Hepatocyte (in vitro differentiated cells): ENCODE results near the gene SCARF1. TPM values are rescaled to one million over a fixed set of nuclear protein-coding genes. Genes with fewer than 3 reads are reported as not detected.
A peak's percentile ranks its signal among the peaks of the same experiment; 100 is the strongest.

ENCODE experiments used
- DNase-seq: peaks from one replicate; pipeline ENCODE4 v3.0.0-alpha.2; 2016; ENCODE audit warnings: low spot score
- H2AFZ ChIP-seq: fragments of 200-600 bp; sonication (generic); 2 replicates; pipeline ENCODE4 v1.6.0; 2016; ENCODE audit warnings: antibody characterized with exemption, mild to moderate bottlenecking
- H3K27ac ChIP-seq: fragments of 200-600 bp; sonication (generic); 2 replicates; pipeline ENCODE4 v1.5.1; 2016; ENCODE audit warnings: mild to moderate bottlenecking
- H3K27me3 ChIP-seq: fragments of 200-600 bp; sonication (generic); 2 replicates; pipeline ENCODE4 v1.6.1; 2016
- H3K36me3 ChIP-seq: fragments of 200-600 bp; sonication (generic); replicated peaks from 2 replicates; pipeline ENCODE4 v1.5.1; 2016; ENCODE audit warnings: low read depth; ENCODE audit not compliant: insufficient read depth
- H3K4me1 ChIP-seq: fragments of 200-600 bp; sonication (generic); 2 replicates; pipeline ENCODE4 v1.5.1; 2016; ENCODE audit warnings: mild to moderate bottlenecking, moderate library complexity; ENCODE audit not compliant: insufficient read depth
- H3K4me2 ChIP-seq: fragments of 200-600 bp; sonication (generic); 2 replicates; pipeline ENCODE4 v1.6.0; 2016
- H3K4me3 ChIP-seq: fragments of 200-600 bp; sonication (generic); 2 replicates; pipeline ENCODE4 v1.5.1; 2016; ENCODE audit warnings: mild to moderate bottlenecking
- H3K79me2 ChIP-seq: fragments of 200-600 bp; sonication (generic); 2 replicates; pipeline ENCODE4 v1.6.0; 2017; ENCODE audit warnings: mild to moderate bottlenecking
- H3K9me2 ChIP-seq: fragments of 200-600 bp; sonication (generic); replicated peaks from 2 replicates; pipeline ENCODE4 v1.6.0; 2017; ENCODE audit warnings: mild to moderate bottlenecking; ENCODE audit not compliant: insufficient read depth
- H3K9me3 ChIP-seq: fragments of 200-600 bp; sonication (generic); 2 replicates; pipeline ENCODE4 v1.5.1; 2016; ENCODE audit warnings: low read depth, mild to moderate bottlenecking
- H4K20me1 ChIP-seq: fragments of 200-600 bp; sonication (generic); 2 replicates; pipeline ENCODE4 v1.6.0; 2016; ENCODE audit warnings: mild to moderate bottlenecking; ENCODE audit not compliant: insufficient read depth, poor library complexity, severe bottlenecking
- EZH2 ChIP-seq: fragments of 200-600 bp; sonication (generic); IDR thresholded peaks from 2 replicates; pipeline ENCODE4 v1.6.1; 2016; ENCODE audit warnings: antibody characterized with exemption, mild to moderate bottlenecking, borderline replicate concordance
- EZH2phosphoT487 ChIP-seq: fragments of 200-600 bp; sonication (generic); IDR thresholded peaks from one replicate; pipeline ENCODE4 v1.6.1; 2018; ENCODE audit warnings: antibody characterized with exemption, mild to moderate bottlenecking, low read depth, moderate library complexity; ENCODE audit not compliant: unreplicated experiment, severe bottlenecking
- WGBS: methylation state at CpG from one replicate; pipeline ENCODE4 v1.1.6; 2016; ENCODE audit warnings: low lambda C conversion rate; ENCODE audit errors: missing lambda C conversion rate; 5-methylcytosine and 5-hydroxymethylcytosine counted together
- polyA plus RNA-seq: library from polyadenylated mRNA; unstranded; fragments of >200 nt; fragmentation: Nextera tagmentation; extraction: Ambion mirVana; gene quantifications from 2 replicates; pipeline ENCODE4 v1.2.1, GENCODE V29; 2016
- total RNA-seq: library from RNA; depleted of rRNA; stranded (reverse); fragments of >200 nt; gene quantifications from 2 replicates; pipeline ENCODE4 v1.2.3, GENCODE V29; 2014
- TF ChIP-seq, protein P1 (sequence below): fragments of 200-600 bp; sonication (generic); IDR thresholded peaks from 2 replicates; pipeline ENCODE4 v1.5.1; 2016; ENCODE audit warnings: antibody characterized with exemption, mild to moderate bottlenecking; ENCODE audit not compliant: poor library complexity

SCARF1 gene
- total and polyA plus RNA-seq, 2 experiments from 2014 or later: 0.93 to 2.0 TPM

DNA sequence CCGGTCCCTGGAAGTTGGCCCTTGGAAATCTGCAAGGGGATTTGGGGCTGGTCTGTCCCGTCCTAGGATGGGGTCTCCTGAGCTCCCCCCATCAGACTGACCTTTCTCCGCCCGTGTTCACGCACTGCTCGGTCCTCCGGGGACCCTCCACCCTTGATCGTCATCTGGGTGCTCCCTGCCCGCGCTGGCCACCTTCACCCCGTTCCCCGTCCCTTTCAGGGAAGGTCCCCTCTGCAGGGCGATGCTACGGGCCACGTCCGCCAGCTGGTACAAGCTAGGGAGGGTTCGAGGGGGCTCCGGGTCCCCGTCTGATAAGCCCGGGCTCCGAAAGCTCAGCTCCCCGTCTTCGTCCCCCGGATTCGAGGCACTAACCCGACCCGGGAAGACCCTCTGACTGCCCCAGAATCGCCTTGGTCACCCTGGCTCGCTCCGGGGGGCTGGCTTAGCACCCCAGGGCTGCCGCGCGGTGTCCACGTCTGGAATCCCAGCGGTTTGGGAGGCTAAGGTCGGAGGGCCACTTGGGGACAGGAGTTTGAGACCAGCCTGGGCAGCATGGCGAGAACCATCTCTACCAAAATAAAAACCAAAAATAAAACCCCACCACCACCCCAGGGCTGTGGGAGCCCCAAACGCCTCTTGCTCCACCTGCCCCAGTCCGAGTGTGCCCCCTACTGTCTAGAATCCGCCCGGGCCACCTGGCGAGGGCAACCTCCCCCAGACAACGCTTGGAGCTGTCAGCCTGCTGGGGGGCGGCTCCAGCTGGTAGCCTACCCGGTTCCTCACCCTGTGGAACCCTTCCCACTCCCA is 15.8 kb downstream of the SCARF1 start:
- Histone ChIP-seq H3K27ac (peak overlapping the region; percentile 91), H3K4me1 (peaks cover 24% of the 10 kb centered on the region), H3K36me3 (no peaks in the 10 kb centered on the region), H3K9me2 (no peaks in the 10 kb centered on the region), H3K9me3 (no peaks in the 10 kb centered on the region), H3K27me3 (peaks cover 8% of the 10 kb centered on the region), H4K20me1 (no peaks in the 10 kb centered on the region), H3K4me2 (peak overlapping the region; percentile 89), H2AFZ (peak overlapping the region; percentile 89), H3K4me3 (peak overlapping the region; percentile 48), H3K79me2 (no peaks in the 10 kb centered on the region)
- TF ChIP-seq, protein P1, sequence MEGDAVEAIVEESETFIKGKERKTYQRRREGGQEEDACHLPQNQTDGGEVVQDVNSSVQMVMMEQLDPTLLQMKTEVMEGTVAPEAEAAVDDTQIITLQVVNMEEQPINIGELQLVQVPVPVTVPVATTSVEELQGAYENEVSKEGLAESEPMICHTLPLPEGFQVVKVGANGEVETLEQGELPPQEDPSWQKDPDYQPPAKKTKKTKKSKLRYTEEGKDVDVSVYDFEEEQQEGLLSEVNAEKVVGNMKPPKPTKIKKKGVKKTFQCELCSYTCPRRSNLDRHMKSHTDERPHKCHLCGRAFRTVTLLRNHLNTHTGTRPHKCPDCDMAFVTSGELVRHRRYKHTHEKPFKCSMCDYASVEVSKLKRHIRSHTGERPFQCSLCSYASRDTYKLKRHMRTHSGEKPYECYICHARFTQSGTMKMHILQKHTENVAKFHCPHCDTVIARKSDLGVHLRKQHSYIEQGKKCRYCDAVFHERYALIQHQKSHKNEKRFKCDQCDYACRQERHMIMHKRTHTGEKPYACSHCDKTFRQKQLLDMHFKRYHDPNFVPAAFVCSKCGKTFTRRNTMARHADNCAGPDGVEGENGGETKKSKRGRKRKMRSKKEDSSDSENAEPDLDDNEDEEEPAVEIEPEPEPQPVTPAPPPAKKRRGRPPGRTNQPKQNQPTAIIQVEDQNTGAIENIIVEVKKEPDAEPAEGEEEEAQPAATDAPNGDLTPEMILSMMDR: peak; percentile 62
- TF ChIP-seq EZH2 (no peak), EZH2phosphoT487 (no peak)
- WGBS: 12% methylated on average over 36 of the region's 45 CpGs
- DNase-seq: peak; percentile 73

DNA sequence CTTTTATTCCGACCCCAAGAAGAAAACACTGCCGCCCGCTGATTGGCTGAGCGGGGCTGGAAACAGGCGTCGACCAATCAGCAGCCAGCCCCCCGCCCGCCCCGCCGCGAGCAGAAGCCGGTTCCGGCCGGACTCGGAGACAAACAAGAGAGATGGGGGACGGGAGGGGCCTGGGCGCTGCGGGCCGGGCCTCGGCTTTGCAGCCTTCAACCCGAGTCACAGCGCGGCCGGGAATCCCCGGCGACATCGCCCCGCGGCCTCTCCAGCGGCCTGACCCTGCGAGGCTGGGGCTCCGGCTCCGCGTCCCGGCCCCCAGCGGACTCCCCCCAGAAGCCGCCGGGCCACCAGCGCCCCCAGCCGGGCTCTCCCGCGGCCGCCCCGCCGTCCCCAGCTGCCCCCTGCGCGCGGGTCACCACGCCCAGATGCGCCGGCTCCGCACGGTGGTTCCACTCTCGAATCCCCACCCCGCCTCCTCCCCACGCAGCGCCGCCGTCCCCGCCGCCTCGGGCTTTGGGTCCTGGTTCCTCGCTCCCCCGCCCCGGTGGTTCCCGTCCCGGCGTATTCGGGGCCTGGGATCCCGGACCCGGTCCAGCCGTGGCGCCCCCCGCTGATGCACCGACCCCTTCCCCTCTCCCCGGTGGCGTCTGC is 16.6 kb downstream of the SCARF1 start:
- peak overlapping the region; percentile 89 for H3K4me2 ChIP-seq
- 0% methylated on average over 3 of the region's 77 CpGs for WGBS
- no peaks in the 10 kb centered on the region for H3K9me2 ChIP-seq
- peak; percentile 95 for DNase-seq
- no peaks in the 10 kb centered on the region for H3K79me2 ChIP-seq
- H3K4me3 ChIP-seq: peak overlapping the region; percentile 48
- peaks cover 24% of the 10 kb centered on the region for H3K4me1 ChIP-seq
- H2AFZ ChIP-seq: peak overlapping the region; percentile 89
- peaks cover 8% of the 10 kb centered on the region for H3K27me3 ChIP-seq
- no peaks in the 10 kb centered on the region for H3K9me3 ChIP-seq
- H3K36me3 ChIP-seq: no peaks in the 10 kb centered on the region
- TF ChIP-seq EZH2: no peak
- TF ChIP-seq, protein P1: peak; percentile 28
- peak overlapping the region; percentile 91 for H3K27ac ChIP-seq
- H4K20me1 ChIP-seq: no peaks in the 10 kb centered on the region

DNA sequence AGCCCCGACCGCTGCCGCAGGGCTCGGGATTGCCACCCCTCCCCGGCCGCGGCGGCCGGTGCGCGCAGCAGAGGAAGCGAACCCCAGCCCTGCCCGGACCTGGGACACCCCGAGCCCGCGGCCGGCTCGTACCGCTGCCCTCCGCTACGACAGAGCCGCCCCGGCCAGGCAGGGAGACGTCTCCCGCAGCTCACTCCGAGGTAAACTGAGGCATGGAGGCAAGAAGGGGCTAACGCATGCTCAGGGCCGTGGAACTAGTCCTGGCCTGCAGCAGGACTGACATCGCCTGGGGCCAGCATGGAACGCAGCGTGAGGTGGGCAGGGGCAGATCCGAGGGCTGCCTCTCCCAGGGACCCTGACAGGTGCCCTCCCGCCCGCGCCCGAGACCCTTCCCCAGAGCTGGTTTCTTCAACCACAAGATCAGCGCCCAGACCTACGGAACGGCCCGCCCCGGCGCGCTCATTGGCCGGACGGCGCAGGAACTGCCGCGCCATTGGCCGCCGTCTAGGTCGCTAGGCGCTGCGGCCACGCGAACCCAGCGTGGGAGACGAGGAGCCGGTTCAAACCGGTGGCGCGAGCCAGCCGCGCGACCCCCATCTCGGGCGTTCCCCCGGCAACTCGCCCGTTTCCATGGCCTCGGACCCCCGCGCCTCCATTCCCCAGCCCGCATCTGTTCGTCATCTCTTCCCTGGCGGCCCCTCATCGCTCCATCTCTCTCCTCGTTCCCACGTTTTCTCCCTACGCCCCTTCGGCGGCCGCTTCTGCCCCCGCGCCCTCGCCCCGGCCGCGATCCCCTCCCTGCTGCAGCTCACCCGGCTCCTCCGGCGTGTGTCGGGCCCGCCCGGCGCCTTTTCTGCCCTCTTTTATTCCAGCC is 17.3 kb downstream of the SCARF1 start, which contains the start of gene SLC43A2:
Gene SLC43A2, minus strand, starts transcription at position 853 of the 874 bp plus-strand sequence. CDS start 960 bp downstream, outside the sequence.
- Histone ChIP-seq H3K27me3 (peaks cover 8% of the 10 kb centered on the region), H3K9me2 (no peaks in the 10 kb centered on the region), H3K4me1 (peaks cover 24% of the 10 kb centered on the region), H3K4me3 (peak within 1 kb of the TSS; percentile 48), H3K36me3 (no peaks in the 10 kb centered on the region), H3K79me2 (no peaks in the 10 kb centered on the region), H3K9me3 (no peaks in the 10 kb centered on the region), H3K4me2 (peak within 1 kb of the TSS; percentile 89), H4K20me1 (no peaks in the 10 kb centered on the region), H2AFZ (peak within 1 kb of the TSS; percentile 89), H3K27ac (peak within 1 kb of the TSS; percentile 91)
- peak; percentile 93 for DNase-seq
- 1% methylated on average over 67 of the region's 95 CpGs for WGBS
- no peak for TF ChIP-seq EZH2
- TF ChIP-seq, protein P1: no peak
- no peak for TF ChIP-seq EZH2phosphoT487
